Activated T-helper 1 cell treated with anti-CD3 and anti-CD28 coated beads, Interleukin-2, amount 50 U/mL, for 16 hours (primary cell): ENCODE measurements around the gene CD101.

Experiments
- DNase-seq, 2 donors: peaks; one replicate each; pipeline ENCODE4 v3.0.0-alpha.2; 2020; ENCODE audit warnings: low read depth in 1 of 2, low spot score in 1 of 2

Gene CD101

DNA sequence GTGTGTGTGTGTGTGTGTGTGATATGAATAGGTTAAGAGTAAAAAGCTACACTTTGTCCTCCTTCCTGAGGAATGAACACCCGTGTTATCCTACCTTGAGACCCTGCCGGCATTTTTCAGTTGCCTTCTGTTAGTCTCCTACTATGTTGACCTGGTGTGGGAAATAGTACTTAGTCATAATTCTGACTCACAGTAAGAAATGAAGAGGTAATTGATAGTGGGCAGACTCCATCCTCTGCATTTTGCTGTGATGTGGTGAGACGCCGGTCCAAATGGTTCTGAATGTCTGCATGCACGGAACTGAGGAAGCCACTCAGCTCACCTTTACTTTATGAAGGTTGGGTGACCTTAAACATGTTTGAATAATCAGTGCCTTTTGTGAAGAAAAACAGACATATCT, 12.6 kb downstream of the CD101 start:
- no peak for DNase-seq

DNA sequence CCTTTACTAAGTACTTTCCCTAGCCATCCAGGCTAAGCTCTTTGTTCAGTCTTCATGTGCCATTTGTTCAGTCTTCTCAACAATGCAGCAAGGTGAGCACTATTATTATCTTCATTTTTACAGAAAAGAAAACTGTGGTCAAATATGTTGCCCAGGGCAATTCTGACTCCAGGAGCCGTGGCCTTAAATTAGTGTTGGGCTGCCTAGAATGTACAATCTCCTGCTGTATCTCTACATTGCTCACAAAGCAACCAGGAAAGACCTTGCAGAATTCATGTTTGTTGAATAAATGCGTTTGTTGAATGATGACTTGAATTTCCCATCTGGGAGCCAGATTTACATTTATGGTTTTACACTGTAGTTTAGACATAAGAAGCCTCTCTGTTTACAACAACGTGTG, 14.2 kb downstream of the CD101 start:
- DNase-seq, result no peak

DNA sequence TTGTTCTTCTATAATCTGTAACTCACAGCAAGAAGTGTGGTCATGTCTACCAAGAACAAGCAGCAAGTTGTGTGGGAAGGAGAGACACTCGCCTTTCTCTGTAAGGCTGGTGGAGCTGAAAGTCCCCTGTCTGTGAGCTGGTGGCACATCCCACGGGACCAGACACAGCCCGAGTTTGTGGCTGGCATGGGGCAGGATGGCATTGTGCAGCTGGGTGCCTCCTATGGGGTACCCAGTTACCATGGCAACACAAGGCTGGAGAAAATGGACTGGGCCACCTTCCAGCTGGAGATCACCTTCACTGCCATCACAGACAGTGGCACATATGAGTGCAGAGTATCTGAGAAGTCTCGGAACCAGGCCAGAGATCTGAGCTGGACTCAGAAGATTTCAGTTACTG, 15.5 kb downstream of the CD101 start:
- no peak for DNase-seq

DNA sequence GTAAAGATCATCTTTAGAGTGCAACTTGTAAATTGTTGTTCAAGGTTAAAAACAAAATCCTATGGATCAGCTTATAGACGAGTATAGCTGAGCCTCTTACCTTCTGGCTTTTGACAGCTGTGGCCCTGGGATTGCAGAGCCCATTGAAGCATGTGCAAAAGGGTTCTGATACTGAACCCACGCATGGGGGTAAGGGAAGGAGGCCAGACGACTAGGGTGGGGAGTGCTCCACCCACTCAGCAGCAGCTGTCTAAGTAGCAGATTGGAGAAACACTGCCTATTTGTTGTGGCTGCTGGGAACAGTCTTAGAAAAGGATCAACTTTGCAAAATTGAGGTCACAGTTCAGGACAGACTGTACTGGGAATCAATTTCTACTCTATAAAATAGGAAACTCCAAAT, 16.1 kb downstream of the CD101 start:
- no peak for DNase-seq

DNA sequence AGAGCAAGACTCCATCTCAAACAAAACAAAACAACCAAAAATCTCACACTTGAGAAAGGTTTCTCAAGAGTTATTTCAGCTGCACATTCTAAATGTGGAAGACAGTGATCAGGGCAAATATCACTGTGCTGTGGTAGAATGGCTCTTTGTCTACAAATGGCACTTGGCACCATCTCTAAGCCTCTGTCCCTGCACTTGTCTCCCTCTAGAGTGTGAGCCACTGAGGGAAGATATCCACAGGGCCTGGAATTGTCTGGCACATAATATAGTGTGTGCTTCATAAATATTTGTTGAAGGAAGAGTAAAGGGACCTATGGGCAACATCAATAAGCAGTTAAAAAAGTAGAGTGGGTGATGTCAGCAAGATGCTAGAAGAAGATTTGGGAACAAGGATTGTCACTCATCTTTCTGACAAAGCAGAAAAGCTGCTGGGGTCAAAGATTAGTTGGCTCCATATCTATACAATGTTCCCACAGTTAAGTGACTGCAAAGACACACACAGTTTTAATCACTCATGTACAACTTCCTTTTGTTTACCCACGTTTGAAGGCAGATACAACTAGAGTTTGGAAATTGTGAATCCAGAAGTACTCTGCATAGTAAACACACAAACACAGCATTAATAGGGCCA, 19.1 kb downstream of the CD101 start:
- no peak for DNase-seq

GRCh38 chr1:117022114-117022513, 20.6 kb downstream of the CD101 start:
- no peak for DNase-seq

DNA sequence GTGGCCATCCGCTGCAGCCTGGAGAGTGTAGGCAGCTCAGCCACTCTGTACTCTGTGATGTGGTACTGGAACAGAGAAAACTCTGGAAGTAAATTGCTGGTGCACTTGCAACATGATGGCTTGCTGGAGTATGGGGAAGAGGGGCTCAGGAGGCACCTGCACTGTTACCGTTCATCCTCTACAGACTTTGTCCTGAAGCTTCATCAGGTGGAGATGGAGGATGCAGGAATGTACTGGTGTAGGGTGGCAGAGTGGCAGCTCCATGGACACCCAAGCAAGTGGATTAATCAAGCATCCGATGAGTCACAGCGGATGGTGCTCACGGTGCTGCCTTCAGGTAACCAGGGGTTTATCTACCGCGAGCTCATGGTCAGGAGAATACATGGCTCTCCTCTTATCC, 24.0 kb downstream of the CD101 start:
- no peak for DNase-seq

DNA sequence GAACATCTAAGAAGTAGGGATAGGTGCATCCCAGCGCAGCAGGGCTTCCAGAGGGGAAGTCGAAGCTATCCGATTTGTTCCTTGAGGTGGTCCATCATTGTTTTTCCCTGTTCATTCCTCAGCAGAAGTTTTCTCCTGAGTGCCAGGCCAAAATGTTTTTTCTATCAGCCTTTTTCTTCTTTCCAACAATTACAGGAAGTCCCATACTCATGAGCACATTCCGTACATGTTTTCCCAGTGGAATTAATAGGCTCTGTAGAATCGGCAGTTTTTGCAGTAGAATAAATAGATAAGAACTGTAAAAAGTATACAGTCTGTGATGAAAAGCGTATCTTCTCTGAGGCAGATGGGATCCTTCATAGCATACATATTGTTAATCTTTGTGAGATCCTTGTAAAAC, 24.8 kb downstream of the CD101 start:
- DNase-seq, result no peak

DNA sequence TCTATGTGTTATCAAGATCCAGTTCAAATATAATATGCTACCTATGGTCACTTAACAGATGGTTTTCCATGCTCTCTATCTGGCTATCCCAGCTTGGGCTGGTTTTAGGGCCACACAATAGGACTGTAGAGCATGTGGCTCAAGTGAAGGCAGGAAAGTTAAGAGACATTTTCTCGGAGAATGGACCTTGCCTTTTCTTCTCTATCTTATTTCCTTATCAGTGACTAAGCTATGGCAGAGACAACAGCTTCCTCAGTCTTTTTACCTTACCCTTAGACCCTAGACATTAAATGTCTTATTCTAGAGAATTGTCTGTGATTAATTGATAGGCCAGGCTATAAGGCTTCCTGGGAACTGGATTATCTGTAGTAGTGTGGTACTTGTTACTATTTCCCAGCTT, 28.1 kb downstream of the CD101 start:
- no peak for DNase-seq

DNA sequence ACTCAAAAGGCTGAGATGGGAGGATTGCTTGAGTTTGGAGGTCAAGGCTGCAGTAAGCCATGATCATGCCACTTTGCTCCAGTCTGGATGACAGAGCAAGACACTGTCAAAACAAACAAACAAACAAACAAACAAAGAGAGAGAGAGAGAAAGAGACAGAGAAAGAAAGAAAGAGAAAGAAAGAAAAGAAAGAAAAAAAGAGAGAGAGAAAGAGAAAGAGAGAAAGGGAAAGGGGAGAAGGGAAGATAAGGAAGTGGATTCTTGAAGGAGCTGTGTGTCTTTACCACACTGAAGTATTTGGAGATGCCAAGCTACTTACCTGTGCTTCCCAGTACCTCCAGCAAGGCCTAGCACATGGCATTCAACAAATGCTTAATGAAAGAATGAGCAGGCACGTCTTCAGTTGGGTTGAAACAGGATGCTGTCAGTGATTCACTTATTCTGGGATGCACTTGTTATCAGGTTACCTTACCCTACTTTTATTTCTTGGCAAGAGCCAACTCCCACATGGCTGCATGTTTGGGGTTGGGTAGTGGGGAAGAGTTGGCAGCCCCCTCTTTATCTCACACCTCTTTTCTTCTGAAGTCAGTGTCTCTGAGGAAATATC, 28.8 kb downstream of the CD101 start:
- DNase-seq, result no peak

DNA sequence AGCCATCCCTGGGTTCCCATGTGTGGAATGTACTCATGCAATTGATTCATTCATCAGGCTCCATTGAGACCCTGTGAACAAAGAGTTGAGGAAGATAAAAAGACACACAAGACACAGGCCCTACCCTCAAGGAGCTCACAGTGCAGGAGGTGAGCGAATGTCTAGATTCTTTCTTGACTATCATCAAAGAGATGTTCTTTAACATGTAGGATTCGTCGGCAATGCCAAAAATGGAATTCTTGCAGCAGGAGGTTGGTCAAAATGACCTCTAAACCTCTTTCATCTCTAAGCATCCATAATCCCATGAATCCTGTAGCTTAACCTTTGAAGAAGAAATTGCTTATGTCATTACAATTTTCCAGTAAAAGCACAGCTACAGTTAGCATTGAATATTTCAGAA, 30.7 kb downstream of the CD101 start:
- DNase-seq, result no peak

- no peak for DNase-seq
Observed at GRCh38 chr1:117032681-117033539, 31.4 kb downstream of the CD101 start.

DNA sequence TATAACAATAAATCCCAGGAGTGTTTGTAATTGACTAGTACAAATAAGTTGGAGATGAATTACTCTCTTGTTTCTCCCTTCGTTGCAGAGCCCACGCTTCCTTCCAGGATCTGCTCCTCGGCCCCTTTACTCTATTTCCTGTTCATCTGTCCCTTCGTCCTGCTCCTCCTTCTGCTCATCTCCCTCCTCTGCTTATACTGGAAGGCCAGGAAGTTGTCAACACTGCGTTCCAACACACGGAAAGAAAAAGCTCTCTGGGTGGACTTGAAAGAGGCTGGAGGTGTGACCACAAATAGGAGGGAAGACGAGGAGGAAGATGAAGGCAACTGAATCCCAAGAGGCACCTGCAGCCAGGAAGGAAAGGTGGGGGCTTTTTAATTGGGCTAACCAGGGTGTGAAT, 32.2 kb downstream of the CD101 start:
- no peak for DNase-seq

DNA sequence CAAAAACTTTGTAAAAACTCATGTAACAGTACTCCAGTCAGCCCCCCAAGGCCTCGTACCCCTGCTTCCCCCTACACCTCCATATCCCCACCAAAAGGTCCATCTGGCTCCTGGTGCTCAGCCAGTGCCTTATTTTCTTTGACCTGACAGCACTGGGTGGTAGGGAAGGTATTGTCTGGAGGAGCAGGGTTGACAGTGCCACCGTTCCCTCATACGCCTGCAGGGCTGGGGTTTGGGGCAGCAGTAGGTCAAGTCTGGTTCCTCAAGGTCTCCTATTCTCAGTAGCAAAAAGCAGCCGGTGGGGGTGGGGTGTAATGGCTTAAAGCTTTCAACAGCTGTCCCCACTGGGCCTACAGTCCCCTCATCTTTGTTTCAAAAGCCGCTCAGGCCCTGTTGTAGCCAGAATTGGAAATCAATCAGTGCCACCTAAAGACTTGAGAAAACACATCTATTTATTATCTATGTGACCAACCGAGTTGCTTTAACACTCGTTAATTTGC, 33.3 kb downstream of the CD101 start:
- no peak for DNase-seq

GRCh38 chr1:117036018-117036461, 34.5 kb downstream of the CD101 start:
- DNase-seq, result no peak

DNA sequence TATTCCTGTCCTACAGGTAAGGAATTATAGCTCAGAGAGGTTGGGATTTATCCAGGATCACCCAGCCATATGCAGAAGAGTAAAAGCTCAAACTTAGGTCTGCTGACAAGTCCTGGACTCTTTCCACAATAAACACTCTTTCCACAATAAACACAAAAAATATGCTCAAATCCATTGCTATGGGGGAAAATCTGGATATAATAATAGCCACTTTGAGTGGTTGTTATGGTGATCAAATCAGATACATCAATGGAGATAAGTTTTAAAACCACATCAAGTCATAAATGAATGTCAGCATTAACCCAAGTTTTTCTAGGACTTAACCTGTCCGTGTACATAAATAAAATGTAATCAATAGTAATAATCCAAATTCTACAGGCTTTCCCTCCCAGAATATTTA, 36.2 kb downstream of the CD101 start:
- no peak for DNase-seq

DNA sequence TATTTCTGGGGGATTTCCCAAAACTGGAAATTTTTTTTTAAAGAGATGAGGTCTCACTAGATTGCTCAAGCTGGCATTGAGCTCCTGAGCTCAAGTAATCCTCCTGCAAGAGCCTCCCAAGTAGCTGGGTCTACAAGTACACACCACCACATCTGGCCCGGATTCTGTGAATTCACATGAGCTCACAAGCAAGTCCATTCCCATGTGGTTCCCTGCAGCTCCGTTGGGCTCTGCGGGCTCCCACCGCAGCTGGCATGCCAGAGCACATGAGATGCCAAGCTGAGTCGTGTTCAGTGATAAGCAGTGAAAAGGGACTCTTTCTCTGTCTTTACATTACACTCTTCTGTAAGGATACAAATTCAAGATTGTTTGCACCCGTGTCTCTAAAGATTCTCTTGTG, 36.7 kb downstream of the CD101 start:
- DNase-seq, result no peak

GRCh38 chr1:117044217-117044616, 42.7 kb downstream of the CD101 start:
- no peak for DNase-seq

GRCh38 chr1:117045644-117046043, 44.1 kb downstream of the CD101 start:
- no peak for DNase-seq

DNA sequence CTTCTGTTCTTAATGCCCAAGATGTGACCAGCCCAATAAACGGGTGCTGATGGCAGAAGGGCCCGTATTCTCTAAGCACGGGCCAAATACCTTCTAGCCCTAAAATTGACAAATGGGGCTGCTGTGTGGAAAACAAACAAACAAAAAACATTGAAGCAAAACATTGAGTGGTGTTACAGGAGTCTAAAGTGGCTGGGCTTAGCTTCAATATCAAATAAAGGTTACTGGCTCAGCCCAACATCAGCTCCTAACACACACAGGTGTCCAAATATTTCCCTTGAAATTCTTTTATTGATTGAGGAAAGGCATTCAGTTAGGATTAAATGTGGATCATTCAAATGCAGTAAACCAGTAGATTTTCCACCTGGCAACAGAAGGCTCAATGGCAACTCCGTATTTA, 45.2 kb downstream of the CD101 start:
- DNase-seq, result no peak

- no peak for DNase-seq
Observed at GRCh38 chr1:117047271-117047670, 45.7 kb downstream of the CD101 start.

DNA sequence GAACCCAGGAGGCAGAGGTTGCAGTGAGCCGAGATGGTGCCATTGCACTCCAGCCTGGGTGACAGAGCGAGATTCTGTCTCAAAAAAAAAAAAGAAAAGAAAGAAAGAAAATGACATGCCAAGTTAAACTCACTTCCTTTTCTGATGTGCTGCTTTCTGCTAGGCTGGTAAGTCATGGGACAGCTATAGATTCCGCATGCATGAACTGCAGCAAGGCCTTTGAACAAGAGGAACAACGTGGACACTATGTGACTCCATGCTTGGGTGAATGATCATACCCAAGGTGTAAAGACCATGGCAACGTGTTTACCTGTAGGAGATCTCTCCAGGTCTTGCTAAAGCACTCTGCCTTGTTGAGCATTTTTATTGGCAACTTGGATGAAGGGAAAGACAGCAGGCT, 48.3 kb downstream of the CD101 start:
- DNase-seq, result no peak
